Measurements from ENCODE around the gene IGSF23.

The IGSF23 gene

GRCh38 chr19:44675521-44675920, 62.2 kb downstream of the IGSF23 start:
- H2AFZ ChIP-seq (ENCODE audit: low read length), result no peak overlapping the region
- no peaks in the 10 kb centered on the region for H3F3A ChIP-seq (ENCODE audit: insufficient read depth, low read length)
- no peaks in the 10 kb centered on the region for H3K9me3 ChIP-seq (ENCODE audit: low read length)
- no peaks in the 10 kb centered on the region for H3K36me3 ChIP-seq (ENCODE audit: insufficient read depth, low read length)
- no peaks in the 10 kb centered on the region for H3K9me2 ChIP-seq (ENCODE audit: low read depth, low read length)
- no peak overlapping the region for H3K27ac ChIP-seq (ENCODE audit: low read depth, low read length, poor library complexity, severe bottlenecking)
- no peaks in the 10 kb centered on the region for H3K4me1 ChIP-seq (ENCODE audit: insufficient read depth, low read length, severe bottlenecking)
- no peaks in the 10 kb centered on the region for H3K27me3 ChIP-seq (ENCODE audit: insufficient read depth, low read length)
- no peaks in the 10 kb centered on the region for H4K20me1 ChIP-seq (ENCODE audit: insufficient read depth, low read length)
- TF ChIP-seq EZH2 (IDR thresholded peaks at IDR 0.05; ENCODE audit: borderline replicate concordance, low read length), result no peak
- no peak for TF ChIP-seq CTCF (IDR thresholded peaks at IDR 0.05; ENCODE audit: low read length)
- no peak overlapping the region for H3K9ac ChIP-seq (ENCODE audit: low read length)
- no peak overlapping the region for H3K4me3 ChIP-seq (ENCODE audit: low read depth, low read length, poor library complexity, severe bottlenecking)
- no peak overlapping the region for H3K4me2 ChIP-seq (ENCODE audit: low read length)
- H3K79me2 ChIP-seq (ENCODE audit: insufficient read depth, low read length), result no peaks in the 10 kb centered on the region

- peak overlapping the region; percentile 11; the same call in 1 of the 2 replicates for H3K4me2 ChIP-seq (ENCODE audit: low read length)
- H3K9ac ChIP-seq (ENCODE audit: low read length), result no peak overlapping the region
- no peaks in the 10 kb centered on the region for H4K20me1 ChIP-seq (ENCODE audit: insufficient read depth, low read length)
- no peaks in the 10 kb centered on the region for H3F3A ChIP-seq (ENCODE audit: insufficient read depth, low read length)
- no peaks in the 10 kb centered on the region for H3K9me3 ChIP-seq (ENCODE audit: low read length)
- H3K36me3 ChIP-seq (ENCODE audit: insufficient read depth, low read length), result no peaks in the 10 kb centered on the region
- no peaks in the 10 kb centered on the region for H3K9me2 ChIP-seq (ENCODE audit: low read depth, low read length)
- TF ChIP-seq EZH2 (IDR thresholded peaks at IDR 0.05; ENCODE audit: borderline replicate concordance, low read length) (no peak), CTCF (IDR thresholded peaks at IDR 0.05; ENCODE audit: low read length) (no peak)
- H3K4me1 ChIP-seq (ENCODE audit: insufficient read depth, low read length, severe bottlenecking), result no peaks in the 10 kb centered on the region
- H2AFZ ChIP-seq (ENCODE audit: low read length), result no peak overlapping the region
- H3K27me3 ChIP-seq (ENCODE audit: insufficient read depth, low read length), result no peaks in the 10 kb centered on the region
- no peak overlapping the region for H3K4me3 ChIP-seq (ENCODE audit: low read depth, low read length, poor library complexity, severe bottlenecking)
- H3K27ac ChIP-seq (ENCODE audit: low read depth, low read length, poor library complexity, severe bottlenecking), result no peak overlapping the region
- H3K79me2 ChIP-seq (ENCODE audit: insufficient read depth, low read length), result no peaks in the 10 kb centered on the region
Measured at GRCh38 chr19:44677019-44677811, 63.9 kb downstream of the IGSF23 start.

- Histone ChIP-seq H3K79me2 (ENCODE audit: insufficient read depth, low read length) (no peaks in the 10 kb centered on the region), H3K36me3 (ENCODE audit: insufficient read depth, low read length) (no peaks in the 10 kb centered on the region), H3K4me1 (ENCODE audit: insufficient read depth, low read length, severe bottlenecking) (no peaks in the 10 kb centered on the region), H3K9me2 (ENCODE audit: low read depth, low read length) (no peaks in the 10 kb centered on the region), H3K27me3 (ENCODE audit: insufficient read depth, low read length) (no peaks in the 10 kb centered on the region), H3K4me3 (ENCODE audit: low read depth, low read length, poor library complexity, severe bottlenecking) (no peak overlapping the region), H3K9ac (ENCODE audit: low read length) (no peak overlapping the region), H2AFZ (ENCODE audit: low read length) (no peak overlapping the region), H3F3A (ENCODE audit: insufficient read depth, low read length) (no peaks in the 10 kb centered on the region), H3K27ac (ENCODE audit: low read depth, low read length, poor library complexity, severe bottlenecking) (no peak overlapping the region), H3K9me3 (ENCODE audit: low read length) (no peaks in the 10 kb centered on the region), H3K4me2 (ENCODE audit: low read length) (no peak overlapping the region), H4K20me1 (ENCODE audit: insufficient read depth, low read length) (no peaks in the 10 kb centered on the region)
- TF ChIP-seq CTCF (IDR thresholded peaks at IDR 0.05; ENCODE audit: low read length), result no peak
- no peak for TF ChIP-seq EZH2 (IDR thresholded peaks at IDR 0.05; ENCODE audit: borderline replicate concordance, low read length)
Measured at GRCh38 chr19:44680536-44680935, 67.2 kb downstream of the IGSF23 start.
